Liver (tissue), 9 donors: ENCODE results near the gene XXYLT1. TPM values are rescaled to one million over a fixed set of nuclear protein-coding genes. Genes with fewer than 3 reads are reported as not detected.

Source experiments
- DNase-seq: peaks from one replicate; pipeline ENCODE4 v3.0.0-alpha.2; 2017; ENCODE audit warnings: low spot score
- H3K27ac ChIP-seq, 2 donors: one replicate each; pipeline ENCODE4 v1.7.0; 2013; ENCODE audit warnings: inconsistent platforms in 2 of 2, low read length in 2 of 2, control low read depth in 1 of 2, low read depth in 1 of 2, mild to moderate bottlenecking in 1 of 2
- H3K27me3 ChIP-seq, 4 donors: one replicate each; pipeline versions ENCODE4 v1.6.1 to v1.7.0; 2013; ENCODE audit warnings: low read length in 3 of 4, inconsistent platforms in 1 of 4, mild to moderate bottlenecking in 1 of 4, moderate library complexity in 1 of 4; ENCODE audit not compliant: control insufficient read depth in 4 of 4, insufficient read depth in 4 of 4
- H3K36me3 ChIP-seq, 4 donors: one replicate each; pipeline versions ENCODE4 v1.6.1 to v1.7.0; 2013; ENCODE audit warnings: low read length in 3 of 4, mild to moderate bottlenecking in 3 of 4, low read depth in 1 of 4, moderate library complexity in 1 of 4; ENCODE audit not compliant: control insufficient read depth in 4 of 4, insufficient read depth in 3 of 4
- H3K4me1 ChIP-seq, 4 donors: one replicate each; pipeline versions ENCODE4 v1.6.1 to v1.7.0; 2013; ENCODE audit warnings: low read length in 3 of 4, mild to moderate bottlenecking in 3 of 4, moderate library complexity in 1 of 4; ENCODE audit not compliant: control insufficient read depth in 4 of 4, insufficient read depth in 4 of 4
- H3K4me3 ChIP-seq, 3 donors: one replicate each; pipeline versions ENCODE4 v1.6.1 to v1.7.0; 2013; ENCODE audit warnings: low read length in 3 of 3, control low read depth in 1 of 3, low read depth in 1 of 3, mild to moderate bottlenecking in 1 of 3
- H3K9ac ChIP-seq, 2 donors: one replicate each; pipeline ENCODE4 v1.7.0; 2013; ENCODE audit warnings: low read length in 2 of 2, mild to moderate bottlenecking in 2 of 2, moderate library complexity in 2 of 2, control low read depth in 1 of 2, low read depth in 1 of 2
- H3K9me3 ChIP-seq, 4 donors: one replicate each; pipeline versions ENCODE4 v1.6.1 to v1.7.0; 2013; ENCODE audit warnings: low read length in 3 of 4; ENCODE audit not compliant: control insufficient read depth in 4 of 4
- EGR1 ChIP-seq, 2 donors: IDR thresholded peaks; 2 replicates each; pipeline ENCODE4 v1.6.1; 2016 to 2018; ENCODE audit warnings: antibody characterized with exemption in 2 of 2, low read depth in 2 of 2
- FOXA1 ChIP-seq: IDR thresholded peaks from 2 replicates; pipeline ENCODE4 v1.6.1; 2016; ENCODE audit warnings: antibody characterized with exemption
- FOXA2 ChIP-seq: IDR thresholded peaks from 2 replicates; pipeline ENCODE4 v1.6.1; 2016; ENCODE audit warnings: antibody characterized with exemption
- GABPA ChIP-seq, 2 donors: IDR thresholded peaks in 1 of 2; conservative IDR thresholded peaks in 1 of 2; 2 replicates each; pipeline ENCODE4 v1.6.1; 2016; ENCODE audit warnings: antibody characterized with exemption in 2 of 2, mild to moderate bottlenecking in 1 of 2, moderate library complexity in 1 of 2
- HNF4A ChIP-seq, 2 donors: conservative IDR thresholded peaks; 2 replicates each; pipeline ENCODE4 v1.6.1; 2016; ENCODE audit warnings: antibody characterized with exemption in 2 of 2, mild to moderate bottlenecking in 2 of 2
- HNF4G ChIP-seq: IDR thresholded peaks from 2 replicates; pipeline ENCODE4 v1.6.1; 2016; ENCODE audit warnings: antibody characterized with exemption
- JUND ChIP-seq, 2 donors: IDR thresholded peaks; 2 replicates each; pipeline ENCODE4 v1.6.1; 2016; ENCODE audit warnings: antibody characterized with exemption in 2 of 2
- NR2F2 ChIP-seq: IDR thresholded peaks from 2 replicates; pipeline ENCODE4 v1.6.1; 2016; ENCODE audit warnings: antibody characterized with exemption
- RAD21 ChIP-seq, 2 donors: IDR thresholded peaks; 2 replicates each; pipeline ENCODE4 v1.6.1; 2016; ENCODE audit warnings: antibody characterized with exemption in 2 of 2, mild to moderate bottlenecking in 2 of 2
- RXRA ChIP-seq, 2 donors: IDR thresholded peaks; 2 replicates each; pipeline ENCODE4 v1.6.1; 2017 to 2018; ENCODE audit warnings: antibody characterized with exemption in 2 of 2, mild to moderate bottlenecking in 1 of 2
- SP1 ChIP-seq: IDR thresholded peaks from 2 replicates; pipeline ENCODE4 v1.6.1; 2018; ENCODE audit warnings: antibody characterized with exemption, mild to moderate bottlenecking
- TAF1 ChIP-seq: conservative IDR thresholded peaks from 2 replicates; pipeline ENCODE4 v1.6.1; 2016; ENCODE audit warnings: antibody characterized with exemption, mild to moderate bottlenecking
- YY1 ChIP-seq: IDR thresholded peaks from 2 replicates; pipeline ENCODE4 v1.6.1; 2016; ENCODE audit warnings: antibody characterized with exemption, mild to moderate bottlenecking
- WGBS: extraction: QIAGEN DNeasy Blood & Tissue Kit; methylation state at CpG from one replicate; pipeline ENCODE4 v1.1.7; 2013; 5-methylcytosine and 5-hydroxymethylcytosine counted together
- polyA plus RNA-seq, 2 donors: library from polyadenylated mRNA; stranded (reverse) in 1 of 2; unstranded in 1 of 2; fragments of 200-250 nt in 1 of 2; fragments of >200 nt in 1 of 2; fragmentation: Nextera tagmentation in 1 of 2; extraction: Ambion mirVana in 1 of 2; gene quantifications; one replicate each; pipeline versions ENCODE4 v1.2.1 to v1.2.3, GENCODE V29; 2013 to 2015
- total RNA-seq, 2 donors: library from RNA; depleted of rRNA; stranded (reverse); fragments of >200 nt; gene quantifications; one replicate each; pipeline ENCODE4 v1.2.3, GENCODE V29; 2014
- TF ChIP-seq, protein P1 (sequence below): IDR thresholded peaks from 2 replicates; pipeline ENCODE4 v1.6.1; 2016; ENCODE audit warnings: antibody characterized with exemption
- TF ChIP-seq, protein P2 (sequence below): IDR thresholded peaks from 2 replicates; pipeline ENCODE4 v1.6.1; 2016; ENCODE audit warnings: antibody characterized with exemption
- TF ChIP-seq, protein P3 (sequence below): IDR thresholded peaks from 2 replicates; pipeline ENCODE4 v1.6.1; 2016; ENCODE audit warnings: antibody characterized with exemption, mild to moderate bottlenecking
- TF ChIP-seq, protein P4 (sequence below): IDR thresholded peaks from 2 replicates; pipeline ENCODE4 v1.6.1; 2016; ENCODE audit warnings: antibody characterized with exemption
- TF ChIP-seq, protein P5 (sequence below): fragments of 150-350 bp; IDR thresholded peaks from 2 replicates; pipeline ENCODE4 v1.5.1; 2017; ENCODE audit warnings: improper control_type of control experiment, low read depth, low read length; ENCODE audit not compliant: missing input control
- donor health status: healthy.
- donor health status: healthy.
- donor health status: healthy.
- donor health status: healthy.
- donor health status: healthy.

The XXYLT1 gene
- total and polyA plus RNA-seq, 4 donors, result 0.93 to 7.6 (median 2.8) TPM

DNA sequence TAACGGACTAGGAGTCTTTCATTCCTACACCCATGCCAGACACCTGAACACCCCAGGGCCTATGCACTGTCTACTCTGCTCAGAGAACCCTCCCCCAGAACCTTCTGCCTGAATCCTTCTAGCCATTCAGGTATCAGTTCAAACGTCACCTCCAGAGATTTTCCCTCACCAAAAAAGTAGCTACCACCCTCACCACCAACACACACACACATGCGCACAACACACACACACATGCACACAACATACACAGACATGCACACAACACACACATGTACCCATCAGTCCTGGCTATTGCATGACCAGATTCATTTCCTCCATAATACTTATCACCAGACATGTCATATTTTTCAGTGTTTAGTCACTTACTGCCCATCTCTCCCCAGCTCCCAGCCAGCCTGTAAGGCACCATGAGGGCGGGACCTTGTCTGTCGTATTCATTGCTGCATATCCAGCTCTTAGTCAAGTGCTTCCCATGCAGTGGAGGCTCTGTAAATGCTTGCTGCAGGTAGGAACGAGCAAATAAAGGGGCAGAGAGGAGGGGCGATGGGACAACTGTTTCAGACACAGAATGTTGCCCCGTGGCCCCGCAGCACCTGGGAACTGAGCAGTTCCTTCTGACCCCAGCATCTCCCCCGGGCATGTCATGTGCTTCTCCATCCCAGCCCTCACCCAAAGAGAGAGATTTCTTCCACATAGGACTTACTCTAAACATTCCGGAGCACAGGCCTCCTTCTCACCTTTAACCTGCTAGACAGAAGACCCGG is 29.2 kb downstream of the XXYLT1 start:
- Histone ChIP-seq H3K9ac (no peak overlapping the region), H3K9me3 (peaks cover 1 to 7% (median 3%) of the 10 kb centered on the region in 4 donors), H3K27ac (no peak overlapping the region), H3K27me3 (no peaks in the 10 kb centered on the region), H3K4me3 (no peak overlapping the region), H3K36me3 (peaks cover 0 to 1% (median 0%) of the 10 kb centered on the region in 4 donors), H3K4me1 (no peaks in the 10 kb centered on the region)
- TF ChIP-seq SP1 (no peak), HNF4G (no peak), TAF1 (no peak), JUND (IDR thresholded peaks at IDR 0.05) (no peak)
- TF ChIP-seq, protein P1, sequence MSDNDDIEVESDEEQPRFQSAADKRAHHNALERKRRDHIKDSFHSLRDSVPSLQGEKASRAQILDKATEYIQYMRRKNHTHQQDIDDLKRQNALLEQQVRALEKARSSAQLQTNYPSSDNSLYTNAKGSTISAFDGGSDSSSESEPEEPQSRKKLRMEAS, result no peak
- TF ChIP-seq, protein P2, sequence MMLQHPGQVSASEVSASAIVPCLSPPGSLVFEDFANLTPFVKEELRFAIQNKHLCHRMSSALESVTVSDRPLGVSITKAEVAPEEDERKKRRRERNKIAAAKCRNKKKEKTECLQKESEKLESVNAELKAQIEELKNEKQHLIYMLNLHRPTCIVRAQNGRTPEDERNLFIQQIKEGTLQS, result no peak
- TF ChIP-seq, protein P3, sequence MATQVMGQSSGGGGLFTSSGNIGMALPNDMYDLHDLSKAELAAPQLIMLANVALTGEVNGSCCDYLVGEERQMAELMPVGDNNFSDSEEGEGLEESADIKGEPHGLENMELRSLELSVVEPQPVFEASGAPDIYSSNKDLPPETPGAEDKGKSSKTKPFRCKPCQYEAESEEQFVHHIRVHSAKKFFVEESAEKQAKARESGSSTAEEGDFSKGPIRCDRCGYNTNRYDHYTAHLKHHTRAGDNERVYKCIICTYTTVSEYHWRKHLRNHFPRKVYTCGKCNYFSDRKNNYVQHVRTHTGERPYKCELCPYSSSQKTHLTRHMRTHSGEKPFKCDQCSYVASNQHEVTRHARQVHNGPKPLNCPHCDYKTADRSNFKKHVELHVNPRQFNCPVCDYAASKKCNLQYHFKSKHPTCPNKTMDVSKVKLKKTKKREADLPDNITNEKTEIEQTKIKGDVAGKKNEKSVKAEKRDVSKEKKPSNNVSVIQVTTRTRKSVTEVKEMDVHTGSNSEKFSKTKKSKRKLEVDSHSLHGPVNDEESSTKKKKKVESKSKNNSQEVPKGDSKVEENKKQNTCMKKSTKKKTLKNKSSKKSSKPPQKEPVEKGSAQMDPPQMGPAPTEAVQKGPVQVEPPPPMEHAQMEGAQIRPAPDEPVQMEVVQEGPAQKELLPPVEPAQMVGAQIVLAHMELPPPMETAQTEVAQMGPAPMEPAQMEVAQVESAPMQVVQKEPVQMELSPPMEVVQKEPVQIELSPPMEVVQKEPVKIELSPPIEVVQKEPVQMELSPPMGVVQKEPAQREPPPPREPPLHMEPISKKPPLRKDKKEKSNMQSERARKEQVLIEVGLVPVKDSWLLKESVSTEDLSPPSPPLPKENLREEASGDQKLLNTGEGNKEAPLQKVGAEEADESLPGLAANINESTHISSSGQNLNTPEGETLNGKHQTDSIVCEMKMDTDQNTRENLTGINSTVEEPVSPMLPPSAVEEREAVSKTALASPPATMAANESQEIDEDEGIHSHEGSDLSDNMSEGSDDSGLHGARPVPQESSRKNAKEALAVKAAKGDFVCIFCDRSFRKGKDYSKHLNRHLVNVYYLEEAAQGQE, result no peak
- WGBS, result 93% methylated on average over 12 of the region's 12 CpGs
- no peak for DNase-seq

DNA sequence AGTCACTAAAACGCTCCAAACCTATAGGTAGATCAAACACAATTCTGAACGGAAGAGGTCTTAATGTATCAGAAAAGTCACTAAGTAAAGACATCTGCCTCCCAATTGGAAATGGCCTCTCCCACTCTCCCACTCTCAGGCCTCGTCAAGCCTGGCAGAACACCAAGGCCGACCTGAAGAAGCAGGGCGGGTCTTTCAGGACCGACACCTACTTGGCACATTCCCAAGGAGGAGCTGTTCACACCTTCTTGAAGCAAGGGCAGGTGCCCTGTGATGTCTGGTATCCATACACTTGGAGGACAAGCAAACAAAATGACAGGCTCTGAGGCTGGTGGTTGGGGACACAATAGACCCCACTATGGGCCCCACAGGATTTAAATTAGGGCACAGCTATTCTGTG is 30.0 kb downstream of the XXYLT1 start:
- TF ChIP-seq FOXA2, result no peak
- TF ChIP-seq RAD21 (IDR thresholded peaks at IDR 0.05), result no peak
- TF ChIP-seq NR2F2, result no peak
- TF ChIP-seq HNF4A (conservative IDR thresholded peaks at IDR 0.05), result no peak
- no peak for TF ChIP-seq SP1
- TF ChIP-seq, protein P1, result no peak
- TF ChIP-seq FOXA1, result no peak
- TF ChIP-seq, protein P4, sequence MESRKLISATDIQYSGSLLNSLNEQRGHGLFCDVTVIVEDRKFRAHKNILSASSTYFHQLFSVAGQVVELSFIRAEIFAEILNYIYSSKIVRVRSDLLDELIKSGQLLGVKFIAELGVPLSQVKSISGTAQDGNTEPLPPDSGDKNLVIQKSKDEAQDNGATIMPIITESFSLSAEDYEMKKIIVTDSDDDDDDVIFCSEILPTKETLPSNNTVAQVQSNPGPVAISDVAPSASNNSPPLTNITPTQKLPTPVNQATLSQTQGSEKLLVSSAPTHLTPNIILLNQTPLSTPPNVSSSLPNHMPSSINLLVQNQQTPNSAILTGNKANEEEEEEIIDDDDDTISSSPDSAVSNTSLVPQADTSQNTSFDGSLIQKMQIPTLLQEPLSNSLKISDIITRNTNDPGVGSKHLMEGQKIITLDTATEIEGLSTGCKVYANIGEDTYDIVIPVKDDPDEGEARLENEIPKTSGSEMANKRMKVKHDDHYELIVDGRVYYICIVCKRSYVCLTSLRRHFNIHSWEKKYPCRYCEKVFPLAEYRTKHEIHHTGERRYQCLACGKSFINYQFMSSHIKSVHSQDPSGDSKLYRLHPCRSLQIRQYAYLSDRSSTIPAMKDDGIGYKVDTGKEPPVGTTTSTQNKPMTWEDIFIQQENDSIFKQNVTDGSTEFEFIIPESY, result no peak
- no peak for TF ChIP-seq HNF4G
- TF ChIP-seq JUND (IDR thresholded peaks at IDR 0.05), result no peak
- TF ChIP-seq, protein P3, result no peak
- TF ChIP-seq GABPA (IDR thresholded peaks at IDR 0.05 in 1 of 2, conservative IDR thresholded peaks at IDR 0.05 in 1 of 2), result no peak
- TF ChIP-seq, protein P5, sequence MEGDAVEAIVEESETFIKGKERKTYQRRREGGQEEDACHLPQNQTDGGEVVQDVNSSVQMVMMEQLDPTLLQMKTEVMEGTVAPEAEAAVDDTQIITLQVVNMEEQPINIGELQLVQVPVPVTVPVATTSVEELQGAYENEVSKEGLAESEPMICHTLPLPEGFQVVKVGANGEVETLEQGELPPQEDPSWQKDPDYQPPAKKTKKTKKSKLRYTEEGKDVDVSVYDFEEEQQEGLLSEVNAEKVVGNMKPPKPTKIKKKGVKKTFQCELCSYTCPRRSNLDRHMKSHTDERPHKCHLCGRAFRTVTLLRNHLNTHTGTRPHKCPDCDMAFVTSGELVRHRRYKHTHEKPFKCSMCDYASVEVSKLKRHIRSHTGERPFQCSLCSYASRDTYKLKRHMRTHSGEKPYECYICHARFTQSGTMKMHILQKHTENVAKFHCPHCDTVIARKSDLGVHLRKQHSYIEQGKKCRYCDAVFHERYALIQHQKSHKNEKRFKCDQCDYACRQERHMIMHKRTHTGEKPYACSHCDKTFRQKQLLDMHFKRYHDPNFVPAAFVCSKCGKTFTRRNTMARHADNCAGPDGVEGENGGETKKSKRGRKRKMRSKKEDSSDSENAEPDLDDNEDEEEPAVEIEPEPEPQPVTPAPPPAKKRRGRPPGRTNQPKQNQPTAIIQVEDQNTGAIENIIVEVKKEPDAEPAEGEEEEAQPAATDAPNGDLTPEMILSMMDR, result no peak
- TF ChIP-seq YY1, result no peak
- TF ChIP-seq, protein P2, result no peak
- no peak for TF ChIP-seq TAF1
- no peak for TF ChIP-seq RXRA (IDR thresholded peaks at IDR 0.05)
- no peak for TF ChIP-seq EGR1 (IDR thresholded peaks at IDR 0.05; ENCODE audit: low read depth in 2 of 2)
- Histone ChIP-seq H3K4me1 (no peaks in the 10 kb centered on the region), H3K4me3 (no peak overlapping the region), H3K27me3 (no peaks in the 10 kb centered on the region), H3K27ac (no peak overlapping the region), H3K36me3 (peaks cover 0 to 3% (median 0%) of the 10 kb centered on the region in 4 donors), H3K9me3 (peaks cover 2 to 12% (median 7%) of the 10 kb centered on the region in 4 donors), H3K9ac (no peak overlapping the region)
- 92% methylated on average over 6 of the region's 6 CpGs for whole genome bisulfite sequencing
- DNase-seq, result peak; percentile 27
